Cardiac muscle cell (in vitro differentiated cells and primary cell): ENCODE measurements around the gene PAK6. TPM values are rescaled to one million over a fixed set of nuclear protein-coding genes. Genes with fewer than 3 reads are reported as not detected.

Source experiments
- DNase-seq, 2 donors: peaks; one replicate each; pipeline versions ENCODE4 v3.0.0 to v3.0.0-alpha.2; 2010 to 2017; ENCODE audit warnings: low read depth in 1 of 2, low spot score in 1 of 2
- H3K27ac ChIP-seq: fragments of 200-600 bp; sonication (generic); 2 replicates; pipeline ENCODE4 v1.5.1; 2016
- H3K27me3 ChIP-seq: fragments of 200-600 bp; sonication (generic); 2 replicates; pipeline ENCODE4 v1.6.0; 2016; ENCODE audit warnings: control low read depth
- H3K36me3 ChIP-seq: fragments of 200-600 bp; sonication (generic); 2 replicates; pipeline ENCODE4 v1.5.1; 2016; ENCODE audit warnings: control low read depth
- H3K4me1 ChIP-seq: fragments of 200-600 bp; sonication (generic); 2 replicates; pipeline ENCODE4 v1.8.1; 2017; ENCODE audit warnings: low read depth, mild to moderate bottlenecking, mixed run types
- H3K4me3 ChIP-seq: fragments of 200-600 bp; sonication (generic); 2 replicates; pipeline ENCODE4 v1.5.1; 2016; ENCODE audit warnings: mild to moderate bottlenecking
- H3K9me3 ChIP-seq: fragments of 200-600 bp; sonication (generic); 2 replicates; pipeline ENCODE4 v1.5.1; 2017; ENCODE audit warnings: low read depth, mild to moderate bottlenecking, control low read depth
- CTCF ChIP-seq: IDR thresholded peaks from 2 replicates; pipeline ENCODE4 v1.5.1; 2012; ENCODE audit warnings: low read depth, mild to moderate bottlenecking, low read length
- polyA plus RNA-seq: library from polyadenylated mRNA; unstranded; fragments of >200 nt; fragmentation: Nextera tagmentation; extraction: Ambion mirVana; gene quantifications from 2 replicates; pipeline ENCODE4 v1.2.1, GENCODE V29; 2016
- total RNA-seq: library from RNA; depleted of rRNA; stranded (reverse); fragments of >200 nt; gene quantifications from 2 replicates; pipeline ENCODE4 v1.2.3, GENCODE V29; 2016

Gene PAK6
- total and polyA plus RNA-seq, 2 experiments from 2014 or later, result 4.2 to 18.7 TPM

DNA sequence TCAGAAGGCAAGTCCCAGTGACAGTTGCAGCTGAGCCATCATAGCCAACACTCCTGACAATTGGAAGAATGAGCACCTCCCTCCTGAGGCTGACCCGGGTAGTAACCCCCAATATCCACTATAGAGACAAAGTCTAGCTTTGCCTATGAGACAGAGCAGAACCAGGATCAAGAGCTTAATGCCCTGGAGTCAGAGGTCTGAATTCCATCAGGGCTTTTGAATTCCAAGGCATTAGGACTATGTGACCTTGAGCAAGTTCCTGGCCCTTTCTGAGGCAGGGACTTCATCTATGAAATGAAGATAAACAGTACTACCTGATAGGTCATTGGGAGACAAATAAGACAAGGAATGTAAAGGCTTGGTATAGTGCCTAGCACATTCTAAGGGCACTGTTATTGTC, 81.5 kb downstream of the PAK6 start:
- Histone ChIP-seq H3K4me1 (peaks cover 28% of the 10 kb centered on the region), H3K4me3 (no peak overlapping the region), H3K9me3 (no peaks in the 10 kb centered on the region), H3K27me3 (no peaks in the 10 kb centered on the region), H3K27ac (peak overlapping the region; percentile 63), H3K36me3 (no peaks in the 10 kb centered on the region)
- no peak for TF ChIP-seq CTCF
- DNase-seq, result no peak

- Histone ChIP-seq H3K4me3 (no peak overlapping the region), H3K27me3 (no peaks in the 10 kb centered on the region), H3K9me3 (no peaks in the 10 kb centered on the region), H3K36me3 (no peaks in the 10 kb centered on the region), H3K4me1 (peaks cover 29% of the 10 kb centered on the region), H3K27ac (peak overlapping the region; percentile 63)
- peak; percentile 91 for TF ChIP-seq CTCF
- DNase-seq, result peak; percentile 76 to 77
Measured at GRCh38 chr15:40320931-40321371, 82.1 kb downstream of the PAK6 start.

DNA sequence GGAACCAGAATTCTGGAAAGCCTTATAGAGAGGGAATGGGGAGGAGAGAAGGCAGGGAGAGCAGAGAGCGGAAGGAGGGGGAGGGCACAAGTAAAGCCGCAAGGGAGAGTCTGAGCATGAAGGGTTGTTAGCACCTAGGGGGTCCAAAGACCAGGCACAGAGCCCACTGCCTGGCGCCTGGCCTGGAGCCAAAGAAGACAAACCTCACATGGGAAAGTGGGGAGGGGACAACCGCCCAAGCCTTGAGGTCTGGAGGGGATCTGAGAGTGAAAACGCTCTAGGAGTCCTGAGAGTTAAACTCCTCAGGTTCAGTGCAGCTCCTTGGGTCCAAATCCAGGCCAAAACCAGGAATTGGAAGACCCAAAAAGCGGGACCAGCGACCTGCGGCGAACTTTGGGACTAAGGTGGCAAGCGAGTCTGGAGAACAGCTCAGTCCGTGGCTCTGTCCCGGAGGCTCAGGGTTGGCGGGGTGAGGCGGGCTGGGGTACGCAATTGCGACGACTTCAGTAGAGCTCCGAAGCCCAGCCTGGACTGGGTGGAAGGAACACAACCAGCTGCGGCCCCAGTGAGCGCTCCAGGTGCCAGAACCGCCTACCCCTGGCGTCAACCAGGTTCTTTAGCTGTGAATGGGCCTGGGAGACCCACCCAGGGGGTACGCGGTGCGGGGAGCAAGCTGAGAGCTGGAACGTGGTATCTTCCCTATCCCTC, 83.8 kb downstream of the PAK6 start:
- peak; percentile 62 to 72 for DNase-seq
- TF ChIP-seq CTCF, result no peak
- Histone ChIP-seq H3K4me1 (peaks cover 47% of the 10 kb centered on the region), H3K4me3 (peak overlapping the region; percentile 27), H3K36me3 (no peaks in the 10 kb centered on the region), H3K9me3 (no peaks in the 10 kb centered on the region), H3K27ac (peak overlapping the region; percentile 94), H3K27me3 (no peaks in the 10 kb centered on the region)

DNA sequence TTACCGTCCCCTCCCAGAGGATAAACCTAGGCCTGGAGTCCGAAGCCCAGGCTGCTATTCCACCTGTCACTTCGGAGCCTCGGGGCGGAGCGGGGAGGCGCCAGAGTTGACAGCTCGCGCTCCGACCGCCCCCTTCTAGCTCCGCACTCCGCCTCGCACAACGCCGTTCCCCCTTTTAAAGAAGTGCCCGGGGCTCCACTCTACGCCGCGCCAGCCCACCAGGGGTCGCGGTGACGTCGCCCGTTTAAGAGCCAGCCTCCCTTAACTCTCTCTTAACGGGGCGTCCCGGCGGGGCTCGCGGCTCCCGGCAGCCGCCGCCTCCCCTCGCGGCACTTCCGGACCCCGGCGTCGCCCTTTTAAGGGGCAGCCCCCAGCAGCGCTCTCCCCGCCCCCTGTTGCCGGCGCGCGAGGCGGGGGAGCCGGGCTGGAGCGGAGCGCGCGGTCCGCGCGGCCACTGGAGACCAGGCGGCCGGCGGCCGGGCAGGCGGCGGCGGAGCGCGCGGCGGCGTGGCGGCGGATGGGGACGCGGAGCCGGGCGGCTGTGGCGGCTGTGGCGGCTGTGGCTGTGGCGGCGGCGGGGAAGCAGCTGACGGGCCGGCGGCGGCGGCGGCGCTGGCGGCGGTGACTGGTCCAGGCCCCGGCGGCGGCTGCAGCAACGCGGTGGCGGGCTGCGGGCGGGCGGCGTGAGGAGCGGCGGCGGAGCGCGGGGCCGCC, 84.5 kb downstream of the PAK6 start, which contains the start of gene INAFM2:
INAFM2 (plus strand) TSS at position 454 of the 714 bp plus-strand sequence. CDS start 364 bp downstream, outside the sequence.
- Histone ChIP-seq H3K27ac (peak within 1 kb of the TSS; percentile 99), H3K27me3 (no peaks in the 10 kb centered on the region)

More for the DNA sequence above, 84.5 kb downstream of the PAK6 start, which contains the start of gene INAFM2:
- Histone ChIP-seq H3K9me3 (no peaks in the 10 kb centered on the region), H3K4me3 (peak within 1 kb of the TSS; percentile 92), H3K4me1 (peaks cover 54% of the 10 kb centered on the region), H3K36me3 (no peaks in the 10 kb centered on the region)
- peak; percentile 62 for TF ChIP-seq CTCF
- DNase-seq, result peak; percentile 97 to 98
